Lung (tissue), 12 donors: ENCODE measurements around the gene ESR1. TPM values are rescaled to one million over a fixed set of nuclear protein-coding genes. Genes with fewer than 3 reads are reported as not detected.
"Not testable (repeated sequence)": the region's sequence is repeated elsewhere in the genome, so short reads cannot be mapped to it uniquely, and the experiment has no call there.

ENCODE experiments used
- ATAC-seq: fragments of 200-7000 bp; cut with Tn5 transposase; one replicate; pipeline ENCODE4 v1.9.1; 2020; ENCODE audit warnings: moderate number of reproducible peaks; ENCODE audit not compliant: insufficient read depth, low FRiP score
- DNase-seq, 3 donors: peaks; one replicate each; pipeline ENCODE4 v3.0.0-alpha.2; 2013 to 2017
- H3K27ac ChIP-seq, 2 donors: one replicate each; pipeline ENCODE4 v1.5.1; 2013; ENCODE audit warnings: mild to moderate bottlenecking in 2 of 2, moderate library complexity in 2 of 2, control low read depth in 1 of 2, inconsistent platforms in 1 of 2, low read depth in 1 of 2, low read length in 1 of 2
- H3K27me3 ChIP-seq, 3 donors: one replicate each; pipeline ENCODE4 v1.5.1; 2013; ENCODE audit warnings: low read length in 2 of 3; ENCODE audit not compliant: control insufficient read depth in 3 of 3, insufficient read depth in 3 of 3
- H3K36me3 ChIP-seq, 4 donors: one replicate each; pipeline ENCODE4 v1.5.1; 2013; ENCODE audit warnings: low read length in 4 of 4, mild to moderate bottlenecking in 1 of 4, moderate library complexity in 1 of 4; ENCODE audit not compliant: control insufficient read depth in 4 of 4, insufficient read depth in 4 of 4
- H3K4me1 ChIP-seq, 5 donors: one replicate each; pipeline ENCODE4 v1.5.1; 2013; ENCODE audit warnings: low read length in 5 of 5, mild to moderate bottlenecking in 2 of 5, moderate library complexity in 1 of 5; ENCODE audit not compliant: control insufficient read depth in 5 of 5, insufficient read depth in 5 of 5
- H3K4me3 ChIP-seq: one replicate; pipeline ENCODE4 v1.5.1; 2013; ENCODE audit warnings: mild to moderate bottlenecking, control low read depth, moderate library complexity
- H3K9ac ChIP-seq, 2 donors: one replicate each; pipeline ENCODE4 v1.5.1; 2013; ENCODE audit warnings: low read length in 2 of 2, control low read depth in 1 of 2; ENCODE audit not compliant: insufficient read depth in 1 of 2
- H3K9me3 ChIP-seq, 4 donors: one replicate each; pipeline ENCODE4 v1.5.1; 2013; ENCODE audit warnings: low read length in 3 of 4, mild to moderate bottlenecking in 1 of 4, moderate library complexity in 1 of 4; ENCODE audit not compliant: control insufficient read depth in 4 of 4, insufficient read depth in 3 of 4
- WGBS, 2 donors: extraction: QIAGEN DNeasy Blood & Tissue Kit; methylation state at CpG; one replicate each; pipeline ENCODE4 v1.1.7; 2013; 5-methylcytosine and 5-hydroxymethylcytosine counted together
- polyA plus RNA-seq, 2 donors: library from polyadenylated mRNA; stranded (reverse); fragments of 200-250 nt; gene quantifications; one replicate each; pipeline ENCODE4 v1.2.1, GENCODE V29; 2013
- total RNA-seq, 2 donors: library from RNA; depleted of rRNA in 1 of 2; stranded (reverse); fragments of >200 nt in 1 of 2; gene quantifications; one replicate each; pipeline ENCODE4 v1.2.1, GENCODE V29; 2014 to 2021
- TF ChIP-seq, protein P1 (sequence below): IDR thresholded peaks from 2 replicates; pipeline ENCODE4 v1.5.1; 2012; ENCODE audit warnings: mild to moderate bottlenecking; ENCODE audit errors: control extremely low read depth, extremely low read depth
- donor health status: control.
- donor health status: control.
- donor health status: Bipolar disorder and iron deficiency.
- donor health status: healthy.
- donor health status: DM: yes; HTN: yes; CAD: no.

The ESR1 gene
- total and polyA plus RNA-seq, 4 donors, result 0.14 to 3.7 (median 0.78) TPM

DNA sequence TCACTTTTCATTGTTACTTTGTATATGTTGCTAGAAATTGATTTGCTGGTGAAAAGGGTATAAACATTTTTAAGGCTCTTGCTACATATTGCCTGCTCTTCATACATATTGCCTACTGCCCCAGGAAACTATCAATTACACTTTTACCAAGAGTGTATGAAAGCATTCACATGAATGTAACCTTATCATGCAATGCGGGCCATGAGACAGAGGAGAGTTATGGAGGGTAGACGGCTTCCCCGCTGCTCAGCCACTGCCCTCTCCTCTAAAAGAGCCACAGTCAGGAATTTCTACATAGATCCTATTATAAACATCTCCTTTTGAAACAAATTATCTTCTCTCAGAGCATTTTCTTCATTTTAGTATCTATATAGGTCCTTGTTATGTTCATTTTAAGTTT is 264.4 kb downstream of the ESR1 start:
- no peak for DNase-seq
- H3K27ac ChIP-seq, result no peak overlapping the region
- no peak for ATAC-seq
- no peaks in the 10 kb centered on the region for H3K27me3 ChIP-seq
- H3K9me3 ChIP-seq, result peaks cover 0 to 8% (median 1%) of the 10 kb centered on the region in 4 donors
- TF ChIP-seq, protein P1, sequence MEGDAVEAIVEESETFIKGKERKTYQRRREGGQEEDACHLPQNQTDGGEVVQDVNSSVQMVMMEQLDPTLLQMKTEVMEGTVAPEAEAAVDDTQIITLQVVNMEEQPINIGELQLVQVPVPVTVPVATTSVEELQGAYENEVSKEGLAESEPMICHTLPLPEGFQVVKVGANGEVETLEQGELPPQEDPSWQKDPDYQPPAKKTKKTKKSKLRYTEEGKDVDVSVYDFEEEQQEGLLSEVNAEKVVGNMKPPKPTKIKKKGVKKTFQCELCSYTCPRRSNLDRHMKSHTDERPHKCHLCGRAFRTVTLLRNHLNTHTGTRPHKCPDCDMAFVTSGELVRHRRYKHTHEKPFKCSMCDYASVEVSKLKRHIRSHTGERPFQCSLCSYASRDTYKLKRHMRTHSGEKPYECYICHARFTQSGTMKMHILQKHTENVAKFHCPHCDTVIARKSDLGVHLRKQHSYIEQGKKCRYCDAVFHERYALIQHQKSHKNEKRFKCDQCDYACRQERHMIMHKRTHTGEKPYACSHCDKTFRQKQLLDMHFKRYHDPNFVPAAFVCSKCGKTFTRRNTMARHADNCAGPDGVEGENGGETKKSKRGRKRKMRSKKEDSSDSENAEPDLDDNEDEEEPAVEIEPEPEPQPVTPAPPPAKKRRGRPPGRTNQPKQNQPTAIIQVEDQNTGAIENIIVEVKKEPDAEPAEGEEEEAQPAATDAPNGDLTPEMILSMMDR, result no peak
- 77 to 83% methylated on average over 3 of the region's 3 CpGs for WGBS, 2 donors
- H3K4me1 ChIP-seq, result peaks cover 0 to 2% (median 0%) of the 10 kb centered on the region in 5 donors
- H3K36me3 ChIP-seq, result no peaks in the 10 kb centered on the region
- no peak overlapping the region for H3K9ac ChIP-seq
- no peak overlapping the region for H3K4me3 ChIP-seq

DNA sequence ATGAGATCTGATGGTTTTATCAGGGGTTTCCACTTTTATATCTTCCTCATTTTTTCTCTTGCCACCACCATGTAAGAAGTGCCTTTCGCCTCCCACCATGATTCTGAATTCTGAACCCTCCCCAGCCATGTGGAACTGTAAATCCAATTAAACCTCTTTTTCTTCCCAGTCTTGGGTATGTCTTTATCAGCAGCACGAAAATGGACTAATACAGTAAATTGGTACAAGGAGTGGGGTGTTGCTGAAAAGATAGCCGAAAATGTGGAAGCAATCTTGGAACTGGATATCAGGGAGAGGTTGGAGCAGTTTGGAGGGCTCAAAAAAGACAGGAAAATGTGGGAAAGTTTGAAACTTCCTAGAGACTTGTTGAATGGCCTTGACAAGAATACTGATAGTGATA is 268.8 kb downstream of the ESR1 start:
- WGBS, 2 donors, result 75 to 82% methylated on average over 3 of the region's 3 CpGs
- not testable (repeated sequence) for ATAC-seq, H3K4me3 ChIP-seq

DNA sequence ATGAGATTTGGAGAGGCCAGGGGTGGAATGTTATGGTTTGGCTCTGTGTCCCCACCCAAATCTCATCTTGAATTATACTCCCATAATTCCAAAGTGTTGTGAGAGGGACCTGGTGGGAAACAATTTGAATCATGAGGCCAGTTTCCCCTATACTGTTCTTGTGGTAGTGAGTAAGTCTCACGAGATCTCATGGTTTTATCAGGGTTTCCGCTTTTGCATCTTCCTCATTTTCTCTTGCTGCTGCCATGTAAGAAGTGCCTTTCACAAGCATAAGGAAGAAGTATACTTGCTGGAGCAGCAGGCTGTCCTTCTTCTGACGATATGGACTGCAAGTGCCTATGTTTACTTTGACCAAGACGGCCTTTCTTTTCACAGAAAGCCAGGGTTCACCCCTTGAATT is 270.5 kb downstream of the ESR1 start:
- peaks cover 0 to 8% (median 5%) of the 10 kb centered on the region in 4 donors for H3K9me3 ChIP-seq
- H3K36me3 ChIP-seq, result no peaks in the 10 kb centered on the region
- H3K27ac ChIP-seq, result no peak overlapping the region
- no peaks in the 10 kb centered on the region for H3K4me1 ChIP-seq
- no peak overlapping the region for H3K4me3 ChIP-seq
- no peaks in the 10 kb centered on the region for H3K27me3 ChIP-seq
- 75 to 81% methylated on average over 4 of the region's 4 CpGs for WGBS, 2 donors
- H3K9ac ChIP-seq, result no peak overlapping the region
- DNase-seq, result no peak
- TF ChIP-seq, protein P1, result no peak
- no peak for ATAC-seq

More for the DNA sequence above, 268.8 kb downstream of the ESR1 start:
- H3K27me3 ChIP-seq, H3K9me3 ChIP-seq, H3K9ac ChIP-seq, H3K27ac ChIP-seq, H3K36me3 ChIP-seq, H3K4me1 ChIP-seq, DNase-seq: not testable (repeated sequence)

DNA sequence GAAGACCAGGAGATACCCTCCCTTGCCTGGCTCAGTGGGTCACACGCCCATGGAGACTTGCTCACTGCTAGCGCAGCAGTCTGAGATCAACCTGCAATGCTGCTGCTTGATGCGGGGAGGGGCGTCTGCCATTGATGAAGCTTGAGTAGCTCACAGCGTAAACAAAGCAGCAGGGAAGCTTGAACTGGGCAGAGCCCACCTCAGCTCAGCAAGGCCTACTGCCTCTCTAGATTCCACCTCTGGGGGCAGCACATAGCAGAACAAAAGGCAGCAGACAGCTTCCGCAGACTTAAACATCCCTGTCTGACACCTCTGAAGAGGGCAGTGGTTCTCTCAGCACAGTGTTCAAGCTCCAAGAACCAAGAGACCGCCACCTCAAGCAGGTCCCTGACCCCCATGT is 271.3 kb downstream of the ESR1 start:
- WGBS, 2 donors, result 82 to 86% methylated on average over 7 of the region's 7 CpGs
- TF ChIP-seq, protein P1, result no peak
- Histone ChIP-seq H3K27ac (no peak overlapping the region), H3K4me1 (no peaks in the 10 kb centered on the region), H3K27me3 (no peaks in the 10 kb centered on the region), H3K36me3 (no peaks in the 10 kb centered on the region), H3K9ac (no peak overlapping the region), H3K4me3 (no peak overlapping the region), H3K9me3 (peaks cover 0 to 8% (median 5%) of the 10 kb centered on the region in 4 donors)
- DNase-seq (no peak), ATAC-seq (no peak)
